Stimulated activated naive B cell treated with anti-CD40 and anti-IgM and Interleukin-4, amounts not matched to agents 10 μg/mL and 1 μg/mL and 100 μg/mL, for 72 hours (primary cell): ENCODE results near the gene AHNAK.
A peak's percentile ranks its signal among the peaks of the same experiment; 100 is the strongest.

Experiments used
- ATAC-seq, 2 donors: fragments of 150-1000 bp; cut with Tn5 transposase; replicated peaks; 2 replicates each; pipeline ENCODE4 v1.10.0; 2021; ENCODE audit warnings: moderate library complexity in 1 of 2
- DNase-seq: peaks from one replicate; pipeline ENCODE4 v3.0.0; 2021
- H3K27ac Mint-ChIP-seq: one replicate; pipeline ENCODE4 v1.8.0; 2022; ENCODE audit warnings: mild to moderate bottlenecking, mixed read lengths
- H3K27me3 Mint-ChIP-seq, 2 donors: one replicate each; pipeline ENCODE4 v1.8.0; 2022; ENCODE audit warnings: mixed read lengths in 2 of 2
- H3K36me3 Mint-ChIP-seq, 2 donors: one replicate each; pipeline ENCODE4 v1.8.0; 2022; ENCODE audit warnings: mixed read lengths in 2 of 2, mild to moderate bottlenecking in 1 of 2
- H3K4me1 Mint-ChIP-seq, 2 donors: one replicate each; pipeline ENCODE4 v1.8.0; 2022; ENCODE audit warnings: mixed read lengths in 2 of 2, mild to moderate bottlenecking in 1 of 2
- H3K4me3 Mint-ChIP-seq, 2 donors: one replicate each; pipeline ENCODE4 v1.8.0; 2022; ENCODE audit warnings: mild to moderate bottlenecking in 2 of 2, mixed read lengths in 2 of 2, moderate library complexity in 1 of 2
- H3K9me3 Mint-ChIP-seq, 2 donors: one replicate each; pipeline ENCODE4 v1.8.0; 2022; ENCODE audit warnings: mixed read lengths in 2 of 2, mild to moderate bottlenecking in 1 of 2

The AHNAK gene

DNA sequence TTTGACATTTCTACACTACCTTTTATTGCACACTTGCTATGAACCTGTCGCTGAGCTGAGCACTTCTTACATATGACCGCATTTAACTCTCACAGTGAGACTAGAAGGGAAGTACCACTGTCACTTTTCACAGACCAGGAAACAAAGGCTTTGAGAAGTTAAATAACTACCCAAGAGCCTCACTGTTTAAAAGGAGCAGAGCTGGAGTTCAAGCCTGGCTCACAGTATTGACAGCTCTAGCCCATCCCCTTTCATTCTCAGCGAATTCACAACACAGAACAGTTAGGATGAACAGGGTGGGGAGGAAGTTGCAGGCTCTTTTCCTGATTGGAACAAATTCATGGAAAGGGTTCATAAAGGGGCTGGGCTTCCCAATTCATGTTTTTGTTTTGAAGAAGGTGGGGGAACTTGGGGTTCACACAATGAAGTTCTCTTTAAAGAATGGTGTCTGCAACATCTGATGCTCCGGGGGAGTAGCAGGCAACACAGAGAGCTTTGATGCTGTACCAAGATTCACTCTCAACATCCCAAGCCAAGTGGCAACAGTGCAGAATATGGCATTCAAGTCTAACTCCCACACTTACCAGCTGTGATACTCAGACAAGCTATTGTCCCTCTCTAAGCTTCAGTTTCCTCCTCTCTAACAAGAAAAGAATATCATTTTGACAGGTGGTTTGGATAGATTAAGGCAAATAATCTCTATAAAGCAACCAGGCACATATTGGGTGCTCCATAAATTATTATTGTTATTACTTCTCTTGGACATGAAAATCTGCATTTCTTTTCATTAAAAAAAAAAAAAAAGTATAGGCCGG, 110.6 kb downstream of the AHNAK start:
- H3K27ac Mint-ChIP-seq, result peak overlapping the region; percentile 47
- no peaks in the 10 kb centered on the region for H3K9me3 Mint-ChIP-seq
- no peaks in the 10 kb centered on the region for H3K36me3 Mint-ChIP-seq
- H3K4me1 Mint-ChIP-seq, result peaks cover 32 to 60% of the 10 kb centered on the region in 2 donors
- ATAC-seq (peak; percentile 84 to 88), DNase-seq (no peak)
- peaks cover 0 to under 1% of the 10 kb centered on the region in 2 donors for H3K27me3 Mint-ChIP-seq
- H3K4me3 Mint-ChIP-seq, result no peak overlapping the region

DNA sequence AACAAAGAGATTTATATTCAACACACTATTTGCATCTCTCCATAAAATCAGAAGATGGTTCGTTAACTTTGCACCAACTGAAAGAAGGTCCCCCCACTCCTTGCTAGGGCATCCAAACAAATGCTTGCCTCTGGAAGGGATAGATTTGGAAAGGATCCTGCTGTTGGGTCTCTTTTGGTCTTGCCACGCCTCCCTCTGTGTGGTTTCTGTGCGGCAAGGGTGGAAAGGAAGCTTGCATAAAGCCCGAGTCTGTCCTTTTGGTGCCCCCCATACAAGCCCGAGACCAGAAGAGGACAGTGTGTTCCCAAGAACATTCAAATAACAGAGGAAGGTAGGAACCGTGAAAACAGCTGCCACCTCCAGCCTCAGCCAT, 112.7 kb downstream of the AHNAK start:
- DNase-seq, result no peak
- H3K27me3 Mint-ChIP-seq, result peaks cover 0 to 7% of the 10 kb centered on the region in 2 donors
- ATAC-seq, result no peak
- H3K9me3 Mint-ChIP-seq, result no peaks in the 10 kb centered on the region
- no peaks in the 10 kb centered on the region for H3K36me3 Mint-ChIP-seq
- peak overlapping the region; percentile 26 for H3K27ac Mint-ChIP-seq
- H3K4me3 Mint-ChIP-seq, result peak overlapping the region in 1 of 2 donors; percentile 67
- peaks cover 42 to 68% of the 10 kb centered on the region in 2 donors for H3K4me1 Mint-ChIP-seq

DNA sequence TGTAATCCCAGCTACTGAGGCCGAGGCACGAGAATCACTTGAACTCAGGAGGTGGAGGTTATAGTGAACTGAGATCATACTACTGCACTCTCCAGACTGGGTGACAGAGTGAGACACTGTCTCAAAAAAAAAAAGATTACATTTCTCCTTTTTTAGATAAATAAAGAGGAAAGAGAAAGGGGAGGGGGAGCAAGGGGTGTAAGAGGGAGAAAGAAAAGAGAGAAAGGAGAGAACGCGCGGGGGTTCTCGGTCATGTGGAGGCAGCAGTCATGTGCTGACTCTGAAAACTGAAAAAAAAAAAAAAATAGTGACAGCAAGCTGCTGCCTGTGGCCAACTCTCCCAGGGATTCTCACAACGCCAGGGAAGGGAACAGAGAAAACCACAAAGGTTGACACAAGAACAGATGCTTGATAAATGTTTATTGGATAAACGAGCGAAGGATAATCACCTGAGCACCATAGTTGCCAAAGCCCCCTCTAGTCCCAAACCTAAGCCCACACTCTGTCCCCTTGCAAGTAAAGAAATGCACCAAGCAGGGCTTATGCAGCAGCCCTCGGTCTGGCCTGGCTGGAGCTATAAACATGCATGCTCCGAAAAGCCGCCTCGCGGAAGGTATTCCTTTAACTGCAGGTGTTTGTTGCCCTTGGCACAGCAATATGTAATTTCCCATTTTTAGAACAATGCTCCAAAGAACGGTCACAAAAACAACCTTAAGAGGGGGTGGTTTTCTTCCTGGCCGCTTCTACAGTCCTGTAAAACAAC, 113.3 kb downstream of the AHNAK start:
- H3K27me3 Mint-ChIP-seq, result peaks cover 0 to 7% of the 10 kb centered on the region in 2 donors
- ATAC-seq (peak; percentile 52 to 56), DNase-seq (no peak)
- H3K9me3 Mint-ChIP-seq, result no peaks in the 10 kb centered on the region
- H3K36me3 Mint-ChIP-seq, result no peaks in the 10 kb centered on the region
- H3K4me1 Mint-ChIP-seq, result peaks cover 46 to 74% of the 10 kb centered on the region in 2 donors
- no peak overlapping the region for H3K27ac Mint-ChIP-seq
- H3K4me3 Mint-ChIP-seq, result peak overlapping the region in 1 of 2 donors; percentile 67

DNA sequence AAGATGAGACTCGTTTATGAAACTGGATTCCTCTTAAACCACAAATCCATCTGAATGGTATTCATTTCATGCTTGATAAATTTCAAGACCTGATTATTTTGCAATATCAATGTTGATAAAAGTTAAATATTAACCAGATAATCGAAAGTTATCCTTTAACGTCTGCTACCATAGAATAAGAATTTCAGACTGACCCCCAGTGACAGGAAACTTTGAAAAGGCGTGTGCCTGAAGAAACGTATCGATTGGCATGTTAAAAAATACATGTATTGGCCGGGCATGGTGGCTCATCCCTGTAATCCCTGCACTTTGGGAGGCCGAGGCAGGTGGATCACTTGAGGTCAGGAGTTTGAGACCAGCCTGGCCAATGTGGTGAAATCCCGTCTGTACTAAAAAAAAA, 113.9 kb downstream of the AHNAK start:
- peaks cover 0 to 7% of the 10 kb centered on the region in 2 donors for H3K27me3 Mint-ChIP-seq
- peaks cover 48 to 80% of the 10 kb centered on the region in 2 donors for H3K4me1 Mint-ChIP-seq
- no peak overlapping the region for H3K4me3 Mint-ChIP-seq
- no peaks in the 10 kb centered on the region for H3K36me3 Mint-ChIP-seq
- ATAC-seq, result no peak
- H3K9me3 Mint-ChIP-seq, result no peaks in the 10 kb centered on the region
- no peak overlapping the region for H3K27ac Mint-ChIP-seq
- DNase-seq, result no peak

GRCh38 chr11:62431171-62431901, 115.3 kb downstream of the AHNAK start:
- H3K4me3 Mint-ChIP-seq, result no peak overlapping the region

GRCh38 chr11:62430425-62430824, 116.2 kb downstream of the AHNAK start:
- DNase-seq, result no peak
- no peaks in the 10 kb centered on the region for H3K9me3 Mint-ChIP-seq
- H3K4me1 Mint-ChIP-seq, result peaks cover 45 to 85% of the 10 kb centered on the region in 2 donors
- H3K36me3 Mint-ChIP-seq, result no peaks in the 10 kb centered on the region
- H3K27me3 Mint-ChIP-seq, result peaks cover 0 to 7% of the 10 kb centered on the region in 2 donors
- H3K4me3 Mint-ChIP-seq, result no peak overlapping the region
- H3K27ac Mint-ChIP-seq, result no peak overlapping the region
- no peak for ATAC-seq

More at GRCh38 chr11:62431171-62431901, 115.3 kb downstream of the AHNAK start:
- Mint-ChIP-seq H3K27me3 (peaks cover 0 to 7% of the 10 kb centered on the region in 2 donors), H3K9me3 (no peaks in the 10 kb centered on the region), H3K4me1 (peaks cover 52 to 91% of the 10 kb centered on the region in 2 donors), H3K27ac (no peak overlapping the region), H3K36me3 (no peaks in the 10 kb centered on the region)
- ATAC-seq, result no peak
- DNase-seq, result no peak

DNA sequence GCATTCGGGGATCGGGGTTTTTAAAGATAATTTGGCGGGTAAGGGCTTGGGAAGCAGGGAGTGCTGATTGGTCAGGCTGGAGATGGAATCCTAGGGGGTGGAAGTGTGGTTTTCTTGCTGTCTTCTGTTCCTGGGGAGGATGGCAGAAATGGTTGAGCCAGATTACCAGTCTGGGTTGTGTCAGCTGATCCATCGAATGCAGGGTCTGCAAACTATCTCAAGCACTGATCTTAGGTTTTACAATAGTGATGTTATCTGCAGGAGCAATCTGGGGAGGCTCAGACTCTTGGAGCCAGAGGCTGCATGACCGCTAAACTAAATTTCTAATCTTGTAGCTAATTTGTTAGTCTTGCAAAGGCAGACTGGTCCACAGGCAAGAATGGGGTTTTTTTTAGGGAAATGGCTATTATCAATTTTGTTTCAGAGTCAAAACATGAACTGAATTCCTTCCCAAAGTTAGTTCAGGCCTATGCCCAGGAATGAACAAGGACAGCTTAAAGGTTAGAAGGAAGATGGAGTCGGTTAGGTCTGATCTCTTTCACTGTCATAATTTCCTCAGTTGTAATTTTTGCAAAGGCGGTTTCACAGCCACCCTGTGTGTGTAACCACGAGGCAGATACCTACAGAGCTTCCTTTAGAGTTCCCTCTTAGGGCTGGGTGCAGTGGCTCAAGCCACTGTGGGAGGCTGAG, 117.6 kb downstream of the AHNAK start:
- Mint-ChIP-seq H3K27ac (no peak overlapping the region), H3K4me3 (no peak overlapping the region), H3K4me1 (peaks cover 41 to 82% of the 10 kb centered on the region in 2 donors), H3K27me3 (peaks cover 5 to 14% of the 10 kb centered on the region in 2 donors), H3K9me3 (no peaks in the 10 kb centered on the region), H3K36me3 (no peaks in the 10 kb centered on the region)
- no peak for ATAC-seq
- DNase-seq, result no peak

GRCh38 chr11:62427630-62428233, 118.9 kb downstream of the AHNAK start:
- Mint-ChIP-seq H3K27ac (peak overlapping the region; percentile 93), H3K9me3 (no peaks in the 10 kb centered on the region), H3K4me3 (peak overlapping the region in 1 of 2 donors; percentile 55), H3K36me3 (no peaks in the 10 kb centered on the region), H3K27me3 (peaks cover 15 to 24% of the 10 kb centered on the region in 2 donors), H3K4me1 (peaks cover 31 to 69% of the 10 kb centered on the region in 2 donors)
- peak; percentile 74 for ATAC-seq
- DNase-seq, result peak; percentile 21

GRCh38 chr11:62423012-62423411, 123.6 kb downstream of the AHNAK start:
- no peak overlapping the region for H3K27ac Mint-ChIP-seq
- H3K4me1 Mint-ChIP-seq, result peaks cover 10 to 26% of the 10 kb centered on the region in 2 donors
- H3K9me3 Mint-ChIP-seq, result no peaks in the 10 kb centered on the region
- H3K36me3 Mint-ChIP-seq, result no peaks in the 10 kb centered on the region
- H3K27me3 Mint-ChIP-seq, result peaks cover 15 to 21% of the 10 kb centered on the region in 2 donors
- no peak for DNase-seq
- H3K4me3 Mint-ChIP-seq, result no peak overlapping the region
- ATAC-seq, result no peak

- no peaks in the 10 kb centered on the region for H3K36me3 Mint-ChIP-seq
- peaks cover 15 to 25% of the 10 kb centered on the region in 2 donors for H3K27me3 Mint-ChIP-seq
- H3K4me3 Mint-ChIP-seq, result no peak overlapping the region
- no peaks in the 10 kb centered on the region for H3K9me3 Mint-ChIP-seq
- ATAC-seq, result no peak
- H3K4me1 Mint-ChIP-seq, result peaks cover 5 to 19% of the 10 kb centered on the region in 2 donors
- no peak overlapping the region for H3K27ac Mint-ChIP-seq
- no peak for DNase-seq
These were observed 124.6 kb downstream of the AHNAK start for GRCh38 chr11:62421996-62422395.

DNA sequence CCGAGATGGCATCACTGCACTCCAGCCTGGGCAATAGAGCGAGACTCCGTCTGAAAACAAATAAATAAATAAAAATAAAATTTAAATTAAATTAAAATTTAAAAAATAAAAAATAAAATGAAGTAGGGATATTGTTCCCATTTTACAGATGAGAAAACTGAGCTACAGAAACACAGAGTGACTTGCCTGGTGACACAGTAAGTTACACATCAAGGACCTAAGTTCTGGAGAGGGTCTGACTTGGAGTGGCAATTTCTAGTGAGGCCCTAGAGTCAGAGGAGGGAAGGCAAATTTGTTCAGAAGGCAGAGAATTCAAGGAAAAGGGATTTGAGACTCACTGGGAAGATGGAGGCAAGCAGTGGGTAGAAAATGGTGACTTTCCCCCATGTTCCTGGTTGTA, 125.7 kb downstream of the AHNAK start:
- no peak for DNase-seq
- peaks cover 15 to 25% of the 10 kb centered on the region in 2 donors for H3K27me3 Mint-ChIP-seq
- no peak overlapping the region for H3K4me3 Mint-ChIP-seq
- H3K4me1 Mint-ChIP-seq, result peaks cover 2 to 9% of the 10 kb centered on the region in 2 donors
- no peak overlapping the region for H3K27ac Mint-ChIP-seq
- H3K9me3 Mint-ChIP-seq, result no peaks in the 10 kb centered on the region
- no peak for ATAC-seq
- H3K36me3 Mint-ChIP-seq, result no peaks in the 10 kb centered on the region

DNA sequence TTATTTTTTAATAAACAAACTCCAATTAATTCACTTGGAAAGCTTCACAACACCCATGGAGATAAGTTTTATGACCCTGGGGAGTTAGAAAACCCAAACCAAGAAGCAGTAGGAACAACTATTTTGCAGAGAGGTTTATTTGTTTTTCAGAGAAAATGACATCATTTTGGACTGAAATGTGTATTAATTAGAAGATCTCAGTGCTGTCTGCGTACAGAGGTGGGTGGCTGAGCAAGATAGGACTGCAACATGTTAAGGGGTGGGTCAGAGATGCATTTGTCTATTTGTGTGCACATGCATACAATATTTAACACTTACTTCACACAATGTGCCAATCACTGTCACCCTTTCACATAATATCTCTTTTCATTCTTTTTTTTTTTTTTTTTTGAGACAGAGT, 126.7 kb downstream of the AHNAK start:
- DNase-seq (no peak), ATAC-seq (no peak)
- H3K27me3 Mint-ChIP-seq, result peaks cover 15 to 30% of the 10 kb centered on the region in 2 donors

DNA sequence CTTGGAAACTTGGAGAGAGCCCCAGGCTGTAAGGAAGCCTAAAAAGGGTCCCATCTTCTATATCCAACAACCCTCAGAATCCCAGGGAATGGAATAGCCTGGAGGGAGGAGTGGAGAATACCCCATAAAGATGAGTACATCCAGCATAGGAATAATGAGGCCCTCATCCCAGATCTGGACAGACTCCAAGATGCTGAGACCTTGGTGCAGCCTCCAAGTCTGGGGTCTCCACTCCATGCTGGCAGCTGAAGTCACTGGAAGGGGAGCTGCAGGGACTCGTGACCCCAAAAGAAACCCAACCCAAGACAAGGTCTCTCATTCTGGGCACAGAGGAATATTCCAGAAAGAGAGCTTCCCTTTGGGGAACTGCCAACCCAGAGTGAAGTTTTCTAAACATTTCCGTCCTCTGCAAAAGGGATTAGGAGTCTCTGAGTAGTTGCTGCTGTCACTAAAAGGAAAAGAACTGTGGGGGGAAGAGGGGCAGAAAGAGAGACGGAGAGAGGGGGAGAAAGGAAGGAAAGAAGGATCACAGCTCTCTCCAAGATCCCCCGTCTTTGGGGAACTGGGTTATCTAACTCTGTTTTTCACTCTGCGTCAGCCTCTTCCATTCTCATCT, 127.2 kb downstream of the AHNAK start:
- peaks cover 0 to 8% of the 10 kb centered on the region in 2 donors for H3K4me1 Mint-ChIP-seq
- no peaks in the 10 kb centered on the region for H3K36me3 Mint-ChIP-seq
- peaks cover 14 to 30% of the 10 kb centered on the region in 2 donors for H3K27me3 Mint-ChIP-seq
- H3K27ac Mint-ChIP-seq, result no peak overlapping the region
- no peak for DNase-seq
- ATAC-seq, result no peak
- no peak overlapping the region for H3K4me3 Mint-ChIP-seq
- no peaks in the 10 kb centered on the region for H3K9me3 Mint-ChIP-seq

More for the DNA sequence above, 126.7 kb downstream of the AHNAK start:
- Mint-ChIP-seq H3K9me3 (no peaks in the 10 kb centered on the region), H3K4me1 (peaks cover 2 to 13% of the 10 kb centered on the region in 2 donors), H3K27ac (no peak overlapping the region), H3K4me3 (no peak overlapping the region), H3K36me3 (no peaks in the 10 kb centered on the region)
